RWPE1 (cell line): ENCODE measurements around the gene TIMM10.

ENCODE experiments used
- CTCF ChIA-PET: fragments of 350-600 bp; sonication (Branson Sonifier 250); formaldehyde crosslinking; extraction: SDS; loops from one replicate; lab custom pipeline; 2021; lab: Yijun Ruan, JAX
- POLR2A ChIA-PET: fragments of 400-600 bp; formaldehyde crosslinking; extraction: SDS; loops from one replicate; lab custom pipeline; 2020; ENCODE audit warnings: antibody characterized with exemption; ENCODE audit not compliant: low non-redundant PET; lab: Yijun Ruan, JAX
- DNase-seq: peaks from one replicate; pipeline ENCODE4 v3.0.0; 2012; ENCODE audit warnings: low spot score
- H3K27ac ChIP-seq: fragments of 450-650 bp; 2 replicates; pipeline ENCODE4 v1.5.1; 2017
- TF ChIP-seq, protein P1 (sequence below): fragments of 450-650 bp; conservative IDR thresholded peaks from 2 replicates; pipeline ENCODE4 v1.5.1; 2017; ENCODE audit warnings: low read depth, mild to moderate bottlenecking

TIMM10 gene

GRCh38 chr11:57521116-57521515, 9.4 kb downstream of the TIMM10 start:
- ChIA-PET CTCF (interaction anchor here (1.8 kb wide), 2 partner anchors 63 to 64 kb away, joined by 6 to 8 read pairs; no protein-coding TSS in a partner anchor), POLR2A (no interaction called here)
- TF ChIP-seq, protein P1, sequence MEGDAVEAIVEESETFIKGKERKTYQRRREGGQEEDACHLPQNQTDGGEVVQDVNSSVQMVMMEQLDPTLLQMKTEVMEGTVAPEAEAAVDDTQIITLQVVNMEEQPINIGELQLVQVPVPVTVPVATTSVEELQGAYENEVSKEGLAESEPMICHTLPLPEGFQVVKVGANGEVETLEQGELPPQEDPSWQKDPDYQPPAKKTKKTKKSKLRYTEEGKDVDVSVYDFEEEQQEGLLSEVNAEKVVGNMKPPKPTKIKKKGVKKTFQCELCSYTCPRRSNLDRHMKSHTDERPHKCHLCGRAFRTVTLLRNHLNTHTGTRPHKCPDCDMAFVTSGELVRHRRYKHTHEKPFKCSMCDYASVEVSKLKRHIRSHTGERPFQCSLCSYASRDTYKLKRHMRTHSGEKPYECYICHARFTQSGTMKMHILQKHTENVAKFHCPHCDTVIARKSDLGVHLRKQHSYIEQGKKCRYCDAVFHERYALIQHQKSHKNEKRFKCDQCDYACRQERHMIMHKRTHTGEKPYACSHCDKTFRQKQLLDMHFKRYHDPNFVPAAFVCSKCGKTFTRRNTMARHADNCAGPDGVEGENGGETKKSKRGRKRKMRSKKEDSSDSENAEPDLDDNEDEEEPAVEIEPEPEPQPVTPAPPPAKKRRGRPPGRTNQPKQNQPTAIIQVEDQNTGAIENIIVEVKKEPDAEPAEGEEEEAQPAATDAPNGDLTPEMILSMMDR = no peak
- H3K27ac ChIP-seq = no peak overlapping the region
- no peak for DNase-seq

DNA sequence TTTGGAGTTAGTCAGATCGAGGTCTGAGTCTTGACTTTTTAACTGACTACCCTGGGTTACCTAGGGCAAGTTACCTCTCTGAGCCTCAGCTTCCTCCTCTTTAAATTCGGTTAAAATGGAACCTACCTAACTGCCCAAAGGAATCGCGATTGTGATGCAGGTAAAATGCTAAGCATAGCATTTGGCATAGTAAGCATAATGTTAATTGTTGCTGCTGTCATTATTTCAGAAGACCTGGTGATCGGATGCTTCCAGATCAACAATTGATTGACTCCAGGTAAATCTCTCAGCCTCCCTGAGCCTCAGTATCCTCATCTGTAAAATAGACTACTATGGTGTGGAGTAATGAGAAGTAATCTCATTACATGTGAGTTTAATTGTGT, 14.5 kb downstream of the TIMM10 start:
- CTCF ChIA-PET = interaction anchor here (1.0 to 4.5 kb wide), 4 partner anchors 11 to 58 kb away, joined by 5 to 28 read pairs (median 17); no protein-coding TSS in a partner anchor
- H3K27ac ChIP-seq = peak overlapping the region; percentile 63

GRCh38 chr11:57515332-57516060, 15.1 kb downstream of the TIMM10 start, which contains the start of gene SLC43A1:
Gene SLC43A1 (minus strand): TSS chr11:57515702. CDS start chr11:57514111, 1,591 bp downstream.
- H3K27ac ChIP-seq = peak within 1 kb of the TSS; percentile 63
- TF ChIP-seq, protein P1 = no peak
- peak; percentile 25 for DNase-seq
- ChIA-PET POLR2A (no interaction called here), CTCF (interaction anchor here (0.7 to 4.5 kb wide), 5 partner anchors 12 to 120 kb away, joined by 3 to 28 read pairs (median 15); no protein-coding TSS in a partner anchor)

More for the DNA sequence above, 14.5 kb downstream of the TIMM10 start:
- DNase-seq = no peak
- POLR2A ChIA-PET = no interaction called here
- TF ChIP-seq, protein P1 = no peak

- peak; percentile 21 for DNase-seq
- ChIA-PET CTCF (interaction anchor here (0.6 to 4.5 kb wide), 5 partner anchors 12 to 1053 kb away, joined by 3 to 28 read pairs (median 15); no protein-coding TSS in a partner anchor), POLR2A (no interaction called here)
Measured at GRCh38 chr11:57514538-57515331, 15.8 kb downstream of the TIMM10 start.

GRCh38 chr11:57513911-57514537, 16.5 kb downstream of the TIMM10 start:
- no peak for DNase-seq
- ChIA-PET POLR2A (no interaction called here), CTCF (interaction anchor here (0.6 to 4.5 kb wide), 3 partner anchors 20 to 1054 kb away, joined by 3 to 28 read pairs (median 5); no protein-coding TSS in a partner anchor)
- TF ChIP-seq, protein P1 = no peak
- H3K27ac ChIP-seq = peak overlapping the region; percentile 63

More at GRCh38 chr11:57514538-57515331, 15.8 kb downstream of the TIMM10 start:
- TF ChIP-seq, protein P1 = no peak
- H3K27ac ChIP-seq = peak overlapping the region; percentile 63
